H1 (cell line): ENCODE measurements around the gene NEURL2. TPM values are rescaled to one million over a fixed set of nuclear protein-coding genes. Genes with fewer than 3 reads are reported as not detected.

Experiments used
- CTCF ChIA-PET: fragments of 300-600 bp; sonication (Branson Sonifier 250); formaldehyde crosslinking; loops from one replicate; lab custom pipeline; 2021; ENCODE audit not compliant: partially characterized antibody; lab: Charles Lee
- POLR2A ChIA-PET: fragments of 300-600 bp; sonication (Branson Sonifier 250); formaldehyde crosslinking; loops from one replicate; lab custom pipeline; 2021; ENCODE audit warnings: inconsistent platforms; ENCODE audit not compliant: partially characterized antibody; lab: Charles Lee
- DNase-seq, 2 experiments: peaks; one replicate each; pipeline versions ENCODE4 v3.0.0 to v3.0.0-alpha.2; 2010 to 2022; ENCODE audit warnings: low spot score in 2 of 2, low read depth in 1 of 2, mixed read lengths in 1 of 2
- FAIRE-seq: peaks from 2 replicates; lab custom pipeline; 2011; peaks lifted over from hg19 to GRCh38; lab: Jason Lieb, UNC
- H2AFZ ChIP-seq: 2 replicates; pipeline ENCODE4 v1.8.1; 2012; ENCODE audit warnings: low read length, inconsistent platforms
- H2AK5ac ChIP-seq: 2 replicates; pipeline ENCODE4 v1.6.1; 2013; ENCODE audit warnings: low read depth, low read length
- H2BK120ac ChIP-seq: replicated peaks from 2 replicates; pipeline ENCODE3; 2013; ENCODE audit warnings: low read depth, low read length, inconsistent platforms
- H2BK12ac ChIP-seq: 2 replicates; pipeline ENCODE4 v1.6.1; 2013; ENCODE audit warnings: low read depth, low read length
- H2BK15ac ChIP-seq: 2 replicates; pipeline ENCODE4 v1.6.1; 2013; ENCODE audit warnings: low read length
- H2BK20ac ChIP-seq: 2 replicates; pipeline ENCODE4 v1.6.1; 2013; ENCODE audit warnings: low read length
- H2BK5ac ChIP-seq: 2 replicates; pipeline ENCODE4 v1.6.1; 2013; ENCODE audit warnings: low read depth, low read length
- H3K14ac ChIP-seq: 2 replicates; pipeline ENCODE4 v1.6.1; 2013; ENCODE audit warnings: inconsistent platforms; ENCODE audit not compliant: insufficient read length
- H3K18ac ChIP-seq: 2 replicates; pipeline ENCODE4 v1.6.1; 2013; ENCODE audit warnings: low read length; ENCODE audit errors: extremely low read depth
- H3K23ac ChIP-seq: 2 replicates; pipeline ENCODE4 v1.6.1; 2013; ENCODE audit warnings: inconsistent platforms; ENCODE audit not compliant: insufficient read length
- H3K23me2 ChIP-seq: 2 replicates; pipeline ENCODE4 v1.6.1; 2013; ENCODE audit warnings: low read depth, low read length
- H3K27ac ChIP-seq: 2 replicates; pipeline ENCODE4 v1.6.1; 2011; ENCODE audit warnings: low read depth, low read length, inconsistent platforms
- H3K27me3 ChIP-seq, 4 experiments: replicated peaks in 1 of 4; 1 replicate in 1 of 4; 2 replicates in 3 of 4; pipeline versions ENCODE4 v1.6.1 to v1.8.1; 2011 to 2013; ENCODE audit warnings: low read length in 3 of 4, mild to moderate bottlenecking in 3 of 4, inconsistent platforms in 2 of 4, mixed read lengths in 2 of 4, moderate library complexity in 1 of 4; ENCODE audit not compliant: control insufficient read depth in 3 of 4, insufficient read depth in 3 of 4; ENCODE audit errors: extremely low read depth in 1 of 4
- H3K36me3 ChIP-seq, 4 experiments: 2 replicates each; pipeline versions ENCODE4 v1.6.1 to v1.8.1; 2011 to 2013; ENCODE audit warnings: mild to moderate bottlenecking in 4 of 4, low read length in 3 of 4, moderate library complexity in 2 of 4, control low read depth in 1 of 4, inconsistent platforms in 1 of 4; ENCODE audit not compliant: insufficient read depth in 4 of 4, control insufficient read depth in 2 of 4
- H3K4ac ChIP-seq: replicated peaks from 2 replicates; pipeline ENCODE3; 2013; ENCODE audit warnings: low read length, low read depth, mixed read lengths, inconsistent platforms; ENCODE audit not compliant: insufficient read length
- H3K4me1 ChIP-seq, 4 experiments: replicated peaks in 1 of 4; 1 replicate in 1 of 4; 2 replicates in 3 of 4; pipeline versions ENCODE4 v1.6.1 to v1.8.1; 2011 to 2013; ENCODE audit warnings: low read length in 3 of 4, inconsistent platforms in 2 of 4, mixed read lengths in 1 of 4; ENCODE audit not compliant: insufficient read depth in 4 of 4, control insufficient read depth in 3 of 4
- H3K4me2 ChIP-seq, 2 experiments: 2 replicates each; pipeline versions ENCODE4 v1.6.1 to v1.8.1; 2011 to 2013; ENCODE audit warnings: low read depth in 2 of 2, low read length in 2 of 2, control low read depth in 1 of 2, inconsistent platforms in 1 of 2, mild to moderate bottlenecking in 1 of 2; ENCODE audit not compliant: insufficient read depth in 1 of 2
- H3K4me3 ChIP-seq, 4 experiments: fragments of 200-600, 300-600 bp in 1 of 4; sonication (generic), shearing (Covaris generic), sonication (Bioruptor Twin) in 1 of 4; 2 replicates each; pipeline versions ENCODE4 v1.5.1 to v1.8.1; 2011 to 2016; ENCODE audit warnings: low read length in 4 of 4, low read depth in 3 of 4, control low read depth in 2 of 4, inconsistent platforms in 2 of 4, mild to moderate bottlenecking in 2 of 4, mixed read lengths in 1 of 4, moderate library complexity in 1 of 4; ENCODE audit not compliant: insufficient read depth in 2 of 4; ENCODE audit errors: extremely low read depth in 1 of 4
- H3K56ac ChIP-seq: replicated peaks from 2 replicates; pipeline ENCODE3; 2013; ENCODE audit warnings: low read depth, mild to moderate bottlenecking, mixed read lengths, low read length, inconsistent platforms; ENCODE audit not compliant: insufficient read length
- H3K79me1 ChIP-seq: 2 replicates; pipeline ENCODE4 v1.6.1; 2013; ENCODE audit warnings: low read depth, low read length, control low read depth
- H3K79me2 ChIP-seq, 2 experiments: 2 replicates each; pipeline versions ENCODE4 v1.6.1 to v1.8.1; 2012 to 2013; ENCODE audit warnings: low read length in 2 of 2, mild to moderate bottlenecking in 2 of 2, inconsistent platforms in 1 of 2; ENCODE audit not compliant: insufficient read depth in 2 of 2, control insufficient read depth in 1 of 2
- H3K9ac ChIP-seq, 4 experiments: replicated peaks in 1 of 4; 1 replicate in 1 of 4; 2 replicates in 3 of 4; pipeline versions ENCODE4 v1.6.1 to v1.8.1; 2011 to 2013; ENCODE audit warnings: low read depth in 3 of 4, low read length in 3 of 4, control low read depth in 2 of 4, mild to moderate bottlenecking in 2 of 4, moderate library complexity in 2 of 4, inconsistent platforms in 1 of 4; ENCODE audit errors: extremely low read depth in 1 of 4
- H3K9me3 ChIP-seq, 2 experiments: 2 replicates each; pipeline versions ENCODE4 v1.6.1 to v1.8.1; 2012 to 2013; ENCODE audit warnings: mild to moderate bottlenecking in 2 of 2, moderate library complexity in 2 of 2, control low read depth in 1 of 2, inconsistent platforms in 1 of 2, low read depth in 1 of 2, low read length in 1 of 2, mixed read lengths in 1 of 2; ENCODE audit not compliant: insufficient read depth in 2 of 2
- H4K20me1 ChIP-seq, 2 experiments: replicated peaks in 1 of 2; 2 replicates each; pipeline versions ENCODE3 to v1.8.1; 2011 to 2013; ENCODE audit warnings: inconsistent platforms in 2 of 2, low read length in 2 of 2, mild to moderate bottlenecking in 1 of 2; ENCODE audit not compliant: insufficient read depth in 2 of 2, control insufficient read depth in 1 of 2
- H4K5ac ChIP-seq: 2 replicates; pipeline ENCODE4 v1.6.1; 2013; ENCODE audit warnings: low read length, low read depth, mixed read lengths, inconsistent platforms; ENCODE audit not compliant: insufficient read length
- H4K8ac ChIP-seq: 2 replicates; pipeline ENCODE4 v1.8.0; 2013; ENCODE audit warnings: mild to moderate bottlenecking, moderate library complexity, low read length, inconsistent platforms; ENCODE audit not compliant: insufficient read depth; ENCODE audit errors: extremely low read depth
- H4K91ac ChIP-seq: replicated peaks from 2 replicates; pipeline ENCODE3; 2013; ENCODE audit warnings: low read length, mixed read lengths, inconsistent platforms; ENCODE audit not compliant: insufficient read length
- CHD7 ChIP-seq: fragments of 300-600 bp; sonication (generic); IDR thresholded peaks from 2 replicates; pipeline ENCODE4 v1.7.1; 2012; ENCODE audit warnings: low read length, moderate library complexity, mild to moderate bottlenecking, inconsistent platforms; ENCODE audit not compliant: insufficient replicate concordance
- polyA plus RNA-seq, 7 experiments: library from polyadenylated mRNA; depleted of rRNA in 3 of 7; stranded (reverse) in 5 of 7; unstranded in 2 of 7; fragments of >200 nt in 5 of 7; fragments of 200-250 nt in 2 of 7; gene quantifications; 1 replicate in 5 of 7; 2 replicates in 1 of 7; 4 replicates in 1 of 7; pipeline versions ENCODE4 v1.2.1 to v1.2.3, GENCODE V29; 2011 to 2013; ENCODE audit warnings: missing spikeins in 2 of 7, mixed read lengths in 2 of 7
- total RNA-seq: library from RNA; stranded (reverse); fragmentation: NEBNext Ultra II Directional; extraction: Animal tissue kit (Norgen Biotek cat#: 25700); gene quantifications from 2 replicates; pipeline ENCODE4 v1.2.1, GENCODE V29; 2021

Gene NEURL2
- total and polyA plus RNA-seq, 2 of the 8 experiments (the other 6 are each of a cell fraction or from before 2014, with no cell fraction given), result 6.9 TPM

- Histone ChIP-seq H3K9me3 (no peaks in the 10 kb centered on the region), H3K4me2 (no peak overlapping the region), H3K9ac (no peak overlapping the region), H4K20me1 (no peaks in the 10 kb centered on the region), H4K91ac (no peak overlapping the region), H3K36me3 (no peaks in the 10 kb centered on the region; a peak in 1 of 8 replicates), H3K27me3 (no peaks in the 10 kb centered on the region), H3K23ac (no peak overlapping the region), H3K79me1 (no peaks in the 10 kb centered on the region), H3K14ac (no peak overlapping the region), H2AK5ac (no peak overlapping the region), H4K8ac (no peak overlapping the region), H2BK20ac (no peak overlapping the region), H2BK12ac (no peak overlapping the region), H2BK5ac (no peak overlapping the region), H3K18ac (no peak overlapping the region), H3K23me2 (no peaks in the 10 kb centered on the region), H3K4me1 (no peaks in the 10 kb centered on the region), H3K27ac (no peak overlapping the region), H4K5ac (no peak overlapping the region), H3K4me3 (no peak overlapping the region), H3K4ac (no peak overlapping the region), H3K79me2 (no peaks in the 10 kb centered on the region), H2BK15ac (no peak overlapping the region), H3K56ac (no peak overlapping the region), H2BK120ac (no peak overlapping the region), H2AFZ (no peak overlapping the region)
- ChIA-PET CTCF (interaction anchor here (0.6 to 1.4 kb wide), 4 partner anchors 12 to 90 kb away, joined by 3 to 5 read pairs (median 4); no protein-coding TSS in a partner anchor), POLR2A (interaction anchor here (1.5 to 8.1 kb wide), 2 partner anchors 9 to 15 kb away, joined by 5 to 39 read pairs; partner anchors contain the start of gene ZSWIM1)
- DNase-seq (no peak), FAIRE-seq (no peak)
- no peak for TF ChIP-seq CHD7
Measured at GRCh38 chr20:45867819-45868176, 23.2 kb downstream of the NEURL2 start.
